Colonic mucosa (tissue), 4 donors: ENCODE measurements around the gene PCYT1A. TPM values are rescaled to one million over a fixed set of nuclear protein-coding genes. Genes with fewer than 3 reads are reported as not detected.

Source experiments
- DNase-seq: peaks from one replicate; pipeline ENCODE4 v3.0.0-alpha.2; 2020
- H3K27ac ChIP-seq: fragments of 200-600 bp; one replicate; pipeline ENCODE4 v1.8.0; 2021
- H3K27me3 ChIP-seq: fragments of 200-600 bp; one replicate; pipeline ENCODE4 v1.8.0; 2021
- H3K36me3 ChIP-seq: fragments of 200-600 bp; one replicate; pipeline ENCODE4 v1.8.0; 2021
- H3K4me1 ChIP-seq: fragments of 200-600 bp; one replicate; pipeline ENCODE4 v1.8.0; 2021; ENCODE audit warnings: mild to moderate bottlenecking
- H3K4me3 ChIP-seq: fragments of 200-600 bp; one replicate; pipeline ENCODE4 v1.8.0; 2021
- H3K9ac ChIP-seq, 2 donors: one replicate each; pipeline ENCODE4 v1.7.0; 2013; ENCODE audit warnings: control low read depth in 2 of 2, low read depth in 2 of 2, low read length in 2 of 2
- H3K9me3 ChIP-seq: fragments of 200-600 bp; one replicate; pipeline ENCODE4 v1.8.0; 2021
- CTCF ChIP-seq: fragments of 200-600 bp; IDR thresholded peaks from one replicate; pipeline ENCODE4 v1.8.0; 2022; ENCODE audit warnings: antibody characterized with exemption, mild to moderate bottlenecking
- intact Hi-C: fragments of 100-400 bp; cut with DNase I; formaldehyde crosslinking; loops from one replicate; pipeline ENCODE4 v1.14.1; 2022
- total RNA-seq, 2 donors: library from RNA; stranded (reverse); fragmentation: NEBNext Ultra II Directional in 1 of 2; extraction: Animal tissue kit (Norgen Biotek cat#: 25700) in 1 of 2; gene quantifications; one replicate each; pipeline ENCODE4 v1.2.1, GENCODE V29; 2021
- donor health status: healthy.
- donor health status: DM: no; HTN: no; CAD: no.
- donor health status: DM: no; HTN: no; CAD: no.

The PCYT1A gene
- total RNA-seq, 2 donors from 2014 or later: 56.1 to 61.5 TPM

GRCh38 chr3:196193736-196194541 lies 93.6 kb downstream of the PCYT1A start:
- H3K27me3 ChIP-seq: no peaks in the 10 kb centered on the region
- no peaks in the 10 kb centered on the region for H3K36me3 ChIP-seq
- H3K9me3 ChIP-seq: no peaks in the 10 kb centered on the region
- DNase-seq: peak; percentile 77
- H3K4me3 ChIP-seq: no peak overlapping the region
- intact Hi-C loops: no loop called here
- peaks cover 13% of the 10 kb centered on the region for H3K4me1 ChIP-seq
- no peak for TF ChIP-seq CTCF
- H3K27ac ChIP-seq: peak overlapping the region; percentile 58
- H3K9ac ChIP-seq: peak overlapping the region in 1 of 2 donors; percentile 69

GRCh38 chr3:196193133-196193735 lies 94.3 kb downstream of the PCYT1A start:
- Histone ChIP-seq H3K4me1 (peaks cover 13% of the 10 kb centered on the region), H3K27ac (peak overlapping the region; percentile 58), H3K9ac (peak overlapping the region in 1 of 2 donors; percentile 69), H3K27me3 (no peaks in the 10 kb centered on the region), H3K9me3 (no peaks in the 10 kb centered on the region), H3K36me3 (no peaks in the 10 kb centered on the region), H3K4me3 (no peak overlapping the region)
- intact Hi-C loops: no loop called here
- TF ChIP-seq CTCF: no peak
- DNase-seq: no peak

- no peak overlapping the region for H3K4me3 ChIP-seq
- intact Hi-C loops: no loop called here
- H3K27ac ChIP-seq: peak overlapping the region; percentile 58
- peaks cover 13% of the 10 kb centered on the region for H3K4me1 ChIP-seq
- peak overlapping the region; percentile 19 to 69 for H3K9ac ChIP-seq
- H3K36me3 ChIP-seq: no peaks in the 10 kb centered on the region
- DNase-seq: peak; percentile 73
- no peaks in the 10 kb centered on the region for H3K9me3 ChIP-seq
- TF ChIP-seq CTCF: no peak
- no peaks in the 10 kb centered on the region for H3K27me3 ChIP-seq
Observed at GRCh38 chr3:196192524-196193051, 94.9 kb downstream of the PCYT1A start.

- Histone ChIP-seq H3K9ac (peak overlapping the region; percentile 19 to 69), H3K4me1 (peaks cover 14% of the 10 kb centered on the region), H3K36me3 (no peaks in the 10 kb centered on the region), H3K9me3 (no peaks in the 10 kb centered on the region), H3K27ac (peak overlapping the region; percentile 58), H3K4me3 (no peak overlapping the region), H3K27me3 (no peaks in the 10 kb centered on the region)
- no peak for DNase-seq
- TF ChIP-seq CTCF: no peak
- intact Hi-C loops: no loop called here
Observed at GRCh38 chr3:196192036-196192523, 95.4 kb downstream of the PCYT1A start.

- intact Hi-C loops: no loop called here
Observed at GRCh38 chr3:196189566-196190347, 97.8 kb downstream of the PCYT1A start.

More at GRCh38 chr3:196189566-196190347, 97.8 kb downstream of the PCYT1A start:
- Histone ChIP-seq H3K9ac (no peak overlapping the region), H3K36me3 (no peaks in the 10 kb centered on the region), H3K9me3 (no peaks in the 10 kb centered on the region), H3K4me1 (peaks cover 16% of the 10 kb centered on the region), H3K27ac (no peak overlapping the region), H3K4me3 (no peak overlapping the region), H3K27me3 (no peaks in the 10 kb centered on the region)
- TF ChIP-seq CTCF: no peak
- DNase-seq: no peak
